ENCODE data around the gene TMEM258.

Gene TMEM258

DNA sequence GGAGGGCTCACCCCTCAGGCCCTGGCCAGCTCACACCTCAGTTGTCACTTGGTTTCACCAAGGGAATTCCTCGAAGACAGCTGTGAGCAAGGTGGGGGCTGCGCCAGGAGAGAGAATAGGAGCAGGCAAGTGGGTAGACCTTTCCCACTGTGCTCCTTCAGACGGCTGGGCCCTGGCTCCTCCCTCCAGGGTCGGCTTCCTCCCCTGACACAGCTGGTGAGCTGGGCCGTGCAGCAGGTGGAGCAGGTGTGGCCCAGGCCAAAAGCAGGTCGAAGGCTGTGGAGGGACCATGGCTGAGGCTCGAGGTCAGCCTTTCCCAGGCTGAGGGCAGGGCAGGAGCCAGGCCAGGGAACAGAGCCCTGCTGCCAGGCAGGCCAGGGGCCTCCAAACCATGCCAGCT lies 52.4 kb downstream of the TMEM258 start:
- no peak for DNase-seq (ENCODE audit: low spot score)

DNA sequence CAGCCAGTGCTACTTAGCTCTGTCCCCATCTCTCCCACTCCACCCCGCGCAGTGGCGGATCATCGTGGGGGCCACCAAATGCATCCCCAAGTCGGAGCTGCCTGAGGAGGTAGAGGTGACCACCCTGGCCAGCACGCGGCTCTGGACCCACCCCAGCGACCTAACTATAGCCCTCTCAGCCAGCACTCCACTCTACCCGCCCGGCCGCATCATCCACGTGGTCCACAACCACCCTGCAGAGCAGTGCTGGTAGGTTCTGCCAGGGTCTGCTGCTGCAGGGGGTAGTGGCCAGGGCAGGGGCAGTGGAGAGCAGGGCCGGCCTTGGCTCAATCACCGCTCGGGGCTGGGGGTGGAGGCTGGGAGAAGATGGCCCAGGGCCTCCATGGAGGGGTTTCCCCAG lies 53.0 kb downstream of the TMEM258 start:
- no peak for DNase-seq (ENCODE audit: low spot score)

Data from putamen (tissue), 1 donor.